Thymus (tissue), 11 donors: ENCODE data around the gene PIGU. TPM values are rescaled to one million over a fixed set of nuclear protein-coding genes. Genes with fewer than 3 reads are reported as not detected.
"Not testable (repeated sequence)": the region's sequence is repeated elsewhere in the genome, so short reads cannot be mapped to it uniquely, and the experiment has no call there.

Source experiments
- DNase-seq, 9 donors: peaks; one replicate each; pipeline ENCODE4 v3.0.0-alpha.2; 2013; ENCODE audit warnings: low spot score in 9 of 9, low read depth in 6 of 9, missing footprints in 1 of 9
- H3K27ac ChIP-seq, 2 donors: one replicate each; pipeline ENCODE4 v1.5.1; 2013; ENCODE audit warnings: control low read depth in 1 of 2, low read depth in 1 of 2, low read length in 1 of 2, mild to moderate bottlenecking in 1 of 2, moderate library complexity in 1 of 2
- H3K27me3 ChIP-seq, 2 donors: one replicate each; pipeline ENCODE4 v1.5.1; 2013; ENCODE audit warnings: low read length in 1 of 2; ENCODE audit not compliant: control insufficient read depth in 2 of 2, insufficient read depth in 1 of 2
- H3K36me3 ChIP-seq, 2 donors: one replicate each; pipeline ENCODE4 v1.5.1; 2013; ENCODE audit warnings: low read length in 1 of 2, mild to moderate bottlenecking in 1 of 2, moderate library complexity in 1 of 2; ENCODE audit not compliant: control insufficient read depth in 2 of 2, insufficient read depth in 2 of 2
- H3K4me1 ChIP-seq, 2 donors: one replicate each; pipeline ENCODE4 v1.5.1; 2013; ENCODE audit warnings: low read length in 2 of 2; ENCODE audit not compliant: control insufficient read depth in 2 of 2, insufficient read depth in 2 of 2
- H3K4me3 ChIP-seq, 2 donors: one replicate each; pipeline ENCODE4 v1.5.1; 2013; ENCODE audit warnings: low read length in 2 of 2, control low read depth in 1 of 2, mild to moderate bottlenecking in 1 of 2
- H3K9me3 ChIP-seq, 2 donors: one replicate each; pipeline ENCODE4 v1.5.1; 2013; ENCODE audit warnings: low read length in 1 of 2, mild to moderate bottlenecking in 1 of 2; ENCODE audit not compliant: control insufficient read depth in 2 of 2, insufficient read depth in 1 of 2
- WGBS: extraction: QIAGEN DNeasy Blood & Tissue Kit; methylation state at CpG from one replicate; pipeline ENCODE4 v1.1.7; 2013; 5-methylcytosine and 5-hydroxymethylcytosine counted together
- polyA plus RNA-seq: library from polyadenylated mRNA; stranded (reverse); fragments of 200-250 nt; gene quantifications from one replicate; pipeline ENCODE4 v1.2.3, GENCODE V29; 2013
- total RNA-seq: library from RNA; stranded (reverse); fragments of 120-200 nt; gene quantifications from one replicate; pipeline ENCODE4 v1.2.4, GENCODE V29; 2013
- donor health status: healthy.

PIGU gene
- total and polyA plus RNA-seq, 2 donors: 10.0 to 15.5 TPM

DNA sequence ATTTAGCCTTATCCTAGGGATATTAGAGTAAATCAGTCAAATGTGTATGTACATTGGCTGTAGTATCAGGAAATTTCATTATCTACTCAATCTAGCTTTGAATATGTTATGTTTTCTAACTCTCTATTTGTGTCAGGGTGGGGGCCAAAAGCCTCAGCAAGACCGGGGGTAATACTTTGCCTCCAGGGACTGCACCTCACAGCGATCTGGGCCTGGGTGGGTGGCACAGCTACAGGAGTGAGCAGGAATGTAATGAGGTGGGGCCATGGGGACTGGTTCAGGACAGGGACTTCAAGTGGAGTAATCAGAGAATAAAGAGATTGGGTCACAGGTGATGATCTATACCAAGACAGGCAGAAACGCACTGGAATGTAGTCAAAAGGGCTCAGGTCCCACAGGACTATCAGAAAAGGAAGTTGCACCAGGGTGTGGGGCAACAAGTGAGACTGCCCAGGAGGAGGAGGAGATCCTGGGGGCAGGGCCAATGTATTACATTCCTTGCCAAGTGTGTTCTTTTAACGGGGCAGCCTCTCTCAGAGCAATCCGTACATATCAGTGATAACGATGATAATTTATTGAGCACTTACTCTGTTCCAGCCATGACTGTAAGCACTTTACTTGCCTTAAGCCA lies 54.0 kb downstream of the PIGU start:
- Histone ChIP-seq H3K27ac (no peak overlapping the region), H3K4me1 (no peaks in the 10 kb centered on the region), H3K36me3 (peaks cover 8 to 24% of the 10 kb centered on the region in 2 donors), H3K27me3 (no peaks in the 10 kb centered on the region), H3K4me3 (no peak overlapping the region), H3K9me3 (no peaks in the 10 kb centered on the region)
- 97% methylated on average over 6 of the region's 6 CpGs for WGBS
- DNase-seq: no peak

DNA sequence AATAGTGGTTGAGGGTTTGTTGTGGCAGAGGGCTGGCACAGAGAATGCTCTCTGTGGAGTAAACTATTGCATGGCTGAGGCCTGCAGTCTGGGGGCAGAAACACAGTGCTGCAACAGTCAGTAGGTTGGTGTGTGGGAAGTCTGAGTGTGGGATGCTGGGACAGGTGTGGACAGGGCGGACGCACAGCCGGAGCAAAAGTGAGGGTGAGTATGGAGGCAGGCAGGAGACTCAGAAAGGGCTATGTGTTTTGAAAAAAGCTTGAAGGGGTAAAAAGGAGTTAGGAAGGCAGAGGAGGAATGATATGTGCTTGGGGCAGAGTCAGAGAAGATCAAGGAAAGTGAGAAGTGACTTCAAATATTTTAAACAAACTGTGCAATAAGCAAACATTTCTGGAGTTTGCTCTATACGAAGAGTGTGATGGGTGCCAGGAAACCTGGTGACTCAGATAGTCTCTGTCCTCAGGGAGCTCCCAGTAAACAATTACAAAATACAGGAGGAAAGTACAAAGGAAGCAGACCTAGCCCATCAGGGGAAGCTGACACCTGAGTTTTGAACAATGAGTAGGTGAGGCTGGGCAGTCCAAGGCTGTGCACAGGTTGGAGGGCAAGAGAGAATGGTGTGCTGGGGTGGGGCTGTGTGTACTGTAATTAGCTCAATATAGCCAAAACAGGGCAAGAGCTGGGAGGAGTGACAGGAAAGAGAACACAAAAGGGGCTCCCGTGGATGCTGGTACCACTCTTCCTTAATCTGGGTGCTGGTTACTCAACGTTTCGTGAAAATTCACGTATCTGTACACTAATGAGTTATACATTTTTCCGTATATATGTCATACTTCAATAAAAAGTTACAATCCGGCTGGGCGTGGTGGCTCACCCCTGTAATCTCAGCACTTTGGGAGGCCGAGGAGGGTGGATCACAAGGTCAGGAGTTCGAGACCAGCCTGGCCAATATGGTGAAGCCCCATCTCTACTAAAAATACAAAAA lies 55.2 kb downstream of the PIGU start:
- Histone ChIP-seq H3K27me3 (no peaks in the 10 kb centered on the region), H3K4me3 (no peak overlapping the region), H3K4me1 (no peaks in the 10 kb centered on the region), H3K27ac (no peak overlapping the region), H3K9me3 (peaks cover 0 to 3% of the 10 kb centered on the region in 2 donors), H3K36me3 (peaks cover 8 to 24% of the 10 kb centered on the region in 2 donors)
- no peak for DNase-seq
- WGBS: 96% methylated on average over 13 of the region's 13 CpGs

DNA sequence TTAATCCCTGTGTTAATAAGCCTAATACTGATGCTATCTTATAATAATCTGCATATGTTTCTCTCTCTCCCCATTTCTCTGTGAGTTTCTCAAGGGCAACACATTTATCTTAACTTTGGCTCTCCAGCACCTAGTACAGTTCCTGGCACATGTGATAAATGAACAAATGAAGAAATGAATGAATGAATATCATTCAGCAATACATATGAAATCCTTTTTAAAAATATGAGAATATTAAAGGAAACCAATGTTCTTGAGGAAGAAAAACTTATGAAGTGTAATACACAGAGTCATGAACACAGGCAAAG lies 55.9 kb downstream of the PIGU start:
- Histone ChIP-seq H3K4me1 (no peaks in the 10 kb centered on the region), H3K9me3 (peaks cover 0 to 3% of the 10 kb centered on the region in 2 donors), H3K36me3 (peaks cover 8 to 24% of the 10 kb centered on the region in 2 donors), H3K4me3 (no peak overlapping the region), H3K27me3 (no peaks in the 10 kb centered on the region), H3K27ac (no peak overlapping the region)
- DNase-seq: no peak

DNA sequence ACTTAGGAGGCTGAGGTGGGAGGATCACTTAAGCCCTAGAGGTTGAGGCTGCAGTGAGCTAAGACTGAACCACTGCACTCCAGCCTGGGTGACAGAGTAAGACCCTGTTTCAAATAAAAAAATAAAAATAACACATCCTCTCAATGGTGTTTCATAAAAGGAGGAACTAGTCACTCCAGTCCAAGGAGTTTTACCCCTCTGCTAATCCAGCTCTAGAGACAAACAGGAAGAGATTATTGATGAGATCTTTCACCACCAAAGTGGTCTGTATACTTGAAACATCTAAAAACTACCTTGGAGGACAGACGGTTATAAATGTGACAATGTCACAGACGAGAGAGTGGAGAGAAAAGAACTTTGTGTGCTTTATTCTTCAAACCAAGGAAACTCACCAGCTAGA lies 58.2 kb downstream of the PIGU start:
- Histone ChIP-seq H3K27ac (no peak overlapping the region), H3K4me3 (no peak overlapping the region), H3K27me3 (no peaks in the 10 kb centered on the region), H3K9me3 (peaks cover 0 to 3% of the 10 kb centered on the region in 2 donors), H3K4me1 (no peaks in the 10 kb centered on the region), H3K36me3 (peaks cover 15 to 29% of the 10 kb centered on the region in 2 donors)
- DNase-seq: no peak
- WGBS: 78% methylated on average over 2 of the region's 2 CpGs

DNA sequence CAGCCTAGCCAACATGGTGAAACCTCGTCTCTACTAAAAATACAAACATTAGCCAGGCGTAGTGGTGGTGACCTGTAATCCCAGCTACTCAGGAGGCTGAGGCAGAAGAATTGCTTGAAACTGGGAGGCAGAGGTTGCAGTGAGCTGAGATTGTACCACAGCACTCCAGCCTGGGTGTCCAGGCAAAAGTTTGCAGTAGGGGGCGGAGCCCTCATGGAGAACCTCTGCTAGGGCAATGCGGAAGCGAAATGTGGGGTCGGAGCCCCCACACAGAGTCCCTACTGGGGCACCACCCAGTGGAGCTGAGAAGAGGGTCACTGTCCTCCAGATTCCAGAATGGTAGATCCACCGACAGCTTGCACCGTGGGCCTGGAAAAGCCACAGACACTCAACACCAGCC lies 60.0 kb downstream of the PIGU start:
- DNase-seq, H3K4me1 ChIP-seq, H3K27me3 ChIP-seq, H3K9me3 ChIP-seq, H3K27ac ChIP-seq, H3K4me3 ChIP-seq: not testable (repeated sequence)
- H3K36me3 ChIP-seq: peaks cover 9 to 20% of the 10 kb centered on the region in 2 donors
- WGBS: over 99% methylated on average over 8 of the region's 8 CpGs

DNA sequence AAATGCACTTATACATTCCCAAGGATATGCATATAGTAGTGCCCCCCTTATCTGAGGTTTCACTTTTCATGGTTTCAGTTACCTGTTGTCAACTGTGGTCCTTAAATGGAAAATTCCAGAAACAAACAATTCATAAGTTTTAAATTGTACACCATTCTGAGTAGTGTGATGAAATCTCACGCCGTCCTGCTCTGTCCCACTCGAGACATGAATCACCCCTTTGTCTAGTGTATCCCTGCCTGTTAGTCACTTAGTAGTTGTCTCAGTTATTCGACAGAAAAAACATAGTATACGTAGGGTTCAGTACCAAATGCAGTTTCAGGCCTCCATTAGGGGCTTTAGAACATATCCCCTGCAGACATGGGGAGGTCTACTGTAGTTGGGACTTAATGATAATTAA lies 61.4 kb downstream of the PIGU start:
- H3K4me1 ChIP-seq: no peaks in the 10 kb centered on the region
- H3K9me3 ChIP-seq: peaks cover 0 to 3% of the 10 kb centered on the region in 2 donors
- DNase-seq: no peak
- peaks cover 9 to 16% of the 10 kb centered on the region in 2 donors for H3K36me3 ChIP-seq
- WGBS: 98% methylated on average over 5 of the region's 5 CpGs
- H3K27ac ChIP-seq: no peak overlapping the region
- no peaks in the 10 kb centered on the region for H3K27me3 ChIP-seq
- H3K4me3 ChIP-seq: no peak overlapping the region

DNA sequence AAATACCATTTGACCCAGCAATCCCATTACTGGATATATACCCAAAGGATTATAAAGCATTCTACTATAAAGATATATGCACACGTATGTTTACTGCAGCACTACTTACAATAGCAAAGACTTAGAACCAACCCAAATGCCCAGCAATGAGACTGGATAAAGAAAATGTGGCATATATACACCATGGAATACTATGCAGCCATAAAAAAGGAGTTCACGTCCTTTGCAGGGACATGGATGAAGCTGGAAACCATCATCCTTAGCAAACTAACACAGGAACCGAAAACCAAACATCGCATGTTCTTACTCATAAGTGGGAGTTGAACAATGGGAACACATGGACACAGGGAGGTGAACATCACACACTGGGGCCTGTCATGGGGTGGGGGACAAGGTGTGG lies 64.9 kb downstream of the PIGU start:
- not testable (repeated sequence) for H3K9me3 ChIP-seq, H3K4me1 ChIP-seq, H3K27ac ChIP-seq, DNase-seq, H3K27me3 ChIP-seq, H3K4me3 ChIP-seq
- over 99% methylated on average over 4 of the region's 4 CpGs for WGBS
- peaks cover 9 to 13% of the 10 kb centered on the region in 2 donors for H3K36me3 ChIP-seq

DNA sequence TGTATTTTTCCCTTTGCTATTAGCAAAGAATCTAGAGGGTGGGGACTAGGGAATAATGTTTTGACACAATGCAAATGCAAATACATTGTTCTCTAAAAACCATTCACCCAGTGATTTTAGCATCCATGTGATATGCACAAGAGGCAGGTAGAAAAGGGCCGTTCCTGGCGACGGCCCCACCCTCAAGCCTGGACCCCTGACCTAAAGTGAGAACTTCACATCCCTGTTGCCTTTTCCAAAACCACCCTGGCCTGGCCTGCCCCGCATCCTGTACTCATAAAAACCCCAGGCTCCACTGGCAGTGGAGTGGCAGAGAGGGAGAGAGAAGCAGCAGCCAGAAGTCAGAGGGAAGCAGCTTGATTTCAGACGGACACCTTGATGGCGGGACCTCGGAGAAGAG lies 69.8 kb downstream of the PIGU start:
- H3K9me3 ChIP-seq: no peaks in the 10 kb centered on the region
- H3K36me3 ChIP-seq: no peaks in the 10 kb centered on the region
- no peak for DNase-seq
- H3K27ac ChIP-seq: no peak overlapping the region
- no peaks in the 10 kb centered on the region for H3K27me3 ChIP-seq
- H3K4me3 ChIP-seq: no peak overlapping the region
- WGBS: 99% methylated on average over 7 of the region's 7 CpGs
- H3K4me1 ChIP-seq: no peaks in the 10 kb centered on the region

DNA sequence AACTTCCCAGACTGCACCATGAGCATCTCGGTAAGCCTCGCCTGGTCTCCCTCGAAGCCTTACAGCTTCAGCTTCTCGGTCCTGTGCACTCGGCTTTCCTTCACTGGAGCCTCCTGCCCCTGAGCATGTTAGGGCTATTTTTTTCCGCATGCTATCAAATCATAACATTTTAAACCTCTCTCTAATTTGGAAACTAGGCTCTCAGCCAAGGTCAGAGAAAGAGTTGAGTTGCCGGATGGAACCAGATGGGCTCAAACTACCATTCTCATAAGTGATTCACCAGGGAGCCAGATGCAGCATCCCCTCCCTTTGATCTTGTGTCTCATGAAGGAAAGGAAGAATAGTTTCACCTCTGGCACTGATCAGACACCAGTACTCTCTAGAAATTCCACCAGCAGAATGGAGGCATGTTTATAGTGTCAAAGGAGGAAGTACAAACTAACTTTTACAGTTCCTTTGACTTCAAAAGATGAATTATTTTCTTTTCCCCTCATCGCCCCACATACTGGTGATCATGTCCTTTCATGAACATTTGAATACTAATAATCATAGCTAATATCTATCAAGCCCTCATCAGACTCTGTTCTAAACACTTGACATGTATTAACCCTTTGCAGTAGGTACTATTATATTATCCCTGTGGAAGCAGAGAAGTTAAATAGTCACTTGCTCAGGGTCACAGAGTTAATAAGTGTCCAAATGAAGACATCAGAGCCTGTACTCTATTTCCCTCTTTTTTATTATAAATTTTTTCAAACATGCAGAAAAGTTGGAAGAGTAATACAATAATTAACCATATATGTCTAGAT lies 71.7 kb downstream of the PIGU start:
- Histone ChIP-seq H3K36me3 (no peaks in the 10 kb centered on the region), H3K4me3 (no peak overlapping the region), H3K4me1 (no peaks in the 10 kb centered on the region), H3K9me3 (no peaks in the 10 kb centered on the region), H3K27ac (no peak overlapping the region), H3K27me3 (no peaks in the 10 kb centered on the region)
- DNase-seq: peak in 2 of 9 donors; percentile 5 to 16
- WGBS: 91% methylated on average over 8 of the region's 8 CpGs
